Coronary artery (tissue), 2 donors: ENCODE results near the gene BCR.

Experiments used
- DNase-seq: peaks from one replicate; pipeline ENCODE4 v3.0.0-alpha.2; 2017; ENCODE audit warnings: low spot score
- H3K27ac ChIP-seq, 2 donors: fragments of 200-600 bp; sonication (generic); one replicate each; pipeline ENCODE4 v1.5.1; 2016 to 2019
- H3K4me3 ChIP-seq: fragments of 200-600 bp; sonication (generic); 2 replicates; pipeline ENCODE4 v1.5.1; 2016; ENCODE audit warnings: mild to moderate bottlenecking, moderate library complexity
- CTCF ChIP-seq: fragments of 200-600 bp; sonication (generic); IDR thresholded peaks from one replicate; pipeline ENCODE4 v1.5.1; 2019; ENCODE audit warnings: antibody characterized with exemption

The BCR gene

GRCh38 chr22:23164091-23164490 is 16.2 kb upstream of the BCR start:
- Histone ChIP-seq H3K27ac (no peak overlapping the region), H3K4me3 (no peak overlapping the region)
- no peak for TF ChIP-seq CTCF
- no peak for DNase-seq

- TF ChIP-seq CTCF, result no peak
- no peak overlapping the region for H3K27ac ChIP-seq
- no peak for DNase-seq
- no peak overlapping the region for H3K4me3 ChIP-seq
Observed at GRCh38 chr22:23166042-23166831, 14.1 kb upstream of the BCR start.

- no peak overlapping the region for H3K27ac ChIP-seq
- no peak overlapping the region for H3K4me3 ChIP-seq
- no peak for DNase-seq
- TF ChIP-seq CTCF, result no peak
Observed at GRCh38 chr22:23166841-23167616, 13.3 kb upstream of the BCR start.

GRCh38 chr22:23168391-23169042 is 11.8 kb upstream of the BCR start:
- TF ChIP-seq CTCF, result no peak
- Histone ChIP-seq H3K27ac (no peak overlapping the region), H3K4me3 (no peak overlapping the region)
- DNase-seq, result no peak

- TF ChIP-seq CTCF, result no peak
- Histone ChIP-seq H3K27ac (no peak overlapping the region), H3K4me3 (no peak overlapping the region)
- DNase-seq, result no peak
Observed at GRCh38 chr22:23169043-23169406, 11.3 kb upstream of the BCR start.

GRCh38 chr22:23175817-23176644 is 4.3 kb upstream of the BCR start:
- H3K27ac ChIP-seq, result no peak overlapping the region
- no peak for TF ChIP-seq CTCF
- DNase-seq, result no peak

More at GRCh38 chr22:23175817-23176644, 4.3 kb upstream of the BCR start:
- no peak overlapping the region for H3K4me3 ChIP-seq
